Measurements from ENCODE around the gene CHAT.

CHAT gene

DNA sequence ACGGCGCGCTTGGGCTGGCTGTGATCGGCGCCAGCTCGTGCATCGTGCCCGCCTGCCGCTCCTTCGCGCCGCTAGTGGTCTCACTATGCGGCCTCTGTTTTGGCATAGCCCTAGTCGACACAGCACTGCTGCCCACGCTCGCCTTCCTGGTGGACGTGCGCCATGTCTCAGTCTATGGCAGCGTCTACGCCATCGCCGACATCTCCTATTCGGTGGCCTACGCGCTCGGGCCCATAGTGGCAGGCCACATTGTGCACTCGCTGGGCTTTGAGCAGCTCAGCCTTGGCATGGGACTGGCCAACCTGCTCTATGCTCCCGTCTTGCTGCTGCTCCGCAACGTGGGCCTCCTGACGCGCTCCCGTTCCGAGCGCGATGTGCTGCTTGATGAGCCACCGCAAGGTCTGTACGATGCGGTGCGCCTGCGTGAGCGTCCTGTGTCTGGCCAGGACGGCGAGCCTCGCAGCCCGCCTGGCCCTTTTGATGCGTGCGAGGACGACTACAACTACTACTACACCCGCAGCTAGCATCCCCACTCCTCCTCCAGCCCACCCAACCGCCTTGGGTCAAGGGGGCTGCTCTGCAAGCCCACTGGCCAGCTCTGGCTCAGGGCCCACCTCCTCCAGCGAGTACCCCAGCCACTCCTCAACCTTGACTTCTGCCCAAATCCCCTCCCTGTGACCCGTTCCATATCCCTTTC, 1.9 kb upstream of the CHAT start:
- Histone ChIP-seq H3K9me3 (ENCODE audit: control insufficient read depth, low read length) (no peaks in the 10 kb centered on the region), H3K36me3 (ENCODE audit: control insufficient read depth, insufficient read depth, low read length) (no peaks in the 10 kb centered on the region), H3K27me3 (replicated peaks; ENCODE audit: control insufficient read depth, insufficient read depth, low read length, poor library complexity, severe bottlenecking) (peaks cover 14% of the 10 kb centered on the region), H3K4me1 (ENCODE audit: control insufficient read depth, insufficient read depth, low read length, poor library complexity, severe bottlenecking) (no peaks in the 10 kb centered on the region), H3K27ac (ENCODE audit: insufficient read depth, low read length, poor library complexity, severe bottlenecking) (no peak overlapping the region), H3K4me3 (ENCODE audit: insufficient read depth, low read depth, low read length, poor library complexity, severe bottlenecking) (no peak overlapping the region)
- DNase-seq = no peak

DNA sequence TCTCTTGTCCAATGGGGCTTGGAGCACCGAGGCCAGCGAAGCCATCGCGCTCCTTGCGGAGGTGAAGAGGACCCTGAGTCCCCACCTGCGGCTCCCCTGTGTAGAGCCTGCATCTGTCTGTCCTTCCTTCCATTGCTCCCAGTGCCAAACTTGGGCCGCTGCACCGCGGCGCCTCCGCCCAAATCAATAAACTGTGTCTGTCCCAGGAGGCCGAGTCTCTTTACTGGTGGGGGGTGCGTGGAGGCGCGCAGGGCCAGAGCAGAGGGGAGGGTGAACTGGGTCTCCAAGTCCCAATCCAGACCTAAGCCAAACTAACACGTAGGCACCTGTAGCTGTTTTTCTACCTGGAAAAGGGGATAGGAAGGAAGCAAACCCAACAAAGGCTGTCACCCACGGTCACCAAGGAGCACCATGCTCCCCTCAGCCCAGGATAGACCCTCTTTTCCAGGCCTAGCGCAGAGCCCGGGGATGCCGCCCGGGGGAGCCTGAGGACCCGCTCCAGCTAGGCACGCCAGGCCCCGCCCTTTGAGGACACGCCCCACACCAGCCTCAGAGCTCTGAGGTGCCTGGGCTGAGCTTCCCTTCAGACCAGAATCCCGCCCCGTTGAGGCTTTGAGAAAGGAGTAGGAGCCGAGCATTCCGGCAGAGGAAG, 1.2 kb upstream of the CHAT start:
- H3K27me3 ChIP-seq (replicated peaks; ENCODE audit: control insufficient read depth, insufficient read depth, low read length, poor library complexity, severe bottlenecking) = peaks cover 17% of the 10 kb centered on the region

DNA sequence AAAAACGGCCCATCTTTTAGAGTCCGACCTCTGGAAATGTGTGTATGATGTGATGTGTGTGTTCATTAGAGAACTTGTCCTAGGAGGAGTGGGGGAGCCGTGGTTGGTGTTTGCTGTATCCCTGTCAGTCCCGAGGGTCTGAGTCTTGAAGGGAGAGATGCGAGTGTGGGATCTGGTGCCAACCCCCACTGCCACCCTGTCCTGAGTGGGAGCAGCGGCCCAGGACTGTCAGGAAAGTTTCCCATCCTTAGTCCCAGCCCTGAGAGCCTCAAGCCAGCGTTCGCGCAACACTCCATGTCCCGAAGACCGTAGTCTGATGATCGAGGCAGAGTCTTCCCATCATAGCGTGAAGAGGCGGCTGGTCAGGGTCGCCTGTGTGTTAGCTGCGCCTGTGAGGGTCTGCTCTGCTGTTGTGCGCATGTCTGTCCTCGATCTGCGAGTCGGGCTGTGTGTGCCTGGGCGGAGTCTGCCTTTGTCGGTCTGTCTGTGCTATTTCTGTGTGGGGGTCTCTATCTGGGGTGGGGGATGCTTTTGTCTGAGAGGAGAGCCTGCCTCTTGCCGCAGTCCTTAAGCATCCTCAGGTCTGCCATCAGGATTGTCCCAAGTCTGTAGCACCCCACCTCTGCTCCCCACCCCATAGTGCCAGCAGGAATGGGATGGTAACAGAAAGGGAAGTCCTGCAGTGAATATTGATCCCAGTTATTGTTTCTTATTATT, 514 bp upstream of the CHAT start:
- Histone ChIP-seq H3K4me3 (ENCODE audit: insufficient read depth, low read depth, low read length, poor library complexity, severe bottlenecking) (no peak overlapping the region), H3K9me3 (ENCODE audit: control insufficient read depth, low read length) (no peaks in the 10 kb centered on the region), H3K36me3 (ENCODE audit: control insufficient read depth, insufficient read depth, low read length) (no peaks in the 10 kb centered on the region), H3K4me1 (ENCODE audit: control insufficient read depth, insufficient read depth, low read length, poor library complexity, severe bottlenecking) (no peaks in the 10 kb centered on the region), H3K27me3 (replicated peaks; ENCODE audit: control insufficient read depth, insufficient read depth, low read length, poor library complexity, severe bottlenecking) (peaks cover 17% of the 10 kb centered on the region), H3K27ac (ENCODE audit: insufficient read depth, low read length, poor library complexity, severe bottlenecking) (no peak overlapping the region)
- no peak for DNase-seq

More for the DNA sequence above, 1.2 kb upstream of the CHAT start:
- Histone ChIP-seq H3K36me3 (ENCODE audit: control insufficient read depth, insufficient read depth, low read length) (no peaks in the 10 kb centered on the region), H3K4me1 (ENCODE audit: control insufficient read depth, insufficient read depth, low read length, poor library complexity, severe bottlenecking) (no peaks in the 10 kb centered on the region), H3K27ac (ENCODE audit: insufficient read depth, low read length, poor library complexity, severe bottlenecking) (no peak overlapping the region), H3K4me3 (ENCODE audit: insufficient read depth, low read depth, low read length, poor library complexity, severe bottlenecking) (no peak overlapping the region), H3K9me3 (ENCODE audit: control insufficient read depth, low read length) (no peaks in the 10 kb centered on the region)
- no peak for DNase-seq

DNA sequence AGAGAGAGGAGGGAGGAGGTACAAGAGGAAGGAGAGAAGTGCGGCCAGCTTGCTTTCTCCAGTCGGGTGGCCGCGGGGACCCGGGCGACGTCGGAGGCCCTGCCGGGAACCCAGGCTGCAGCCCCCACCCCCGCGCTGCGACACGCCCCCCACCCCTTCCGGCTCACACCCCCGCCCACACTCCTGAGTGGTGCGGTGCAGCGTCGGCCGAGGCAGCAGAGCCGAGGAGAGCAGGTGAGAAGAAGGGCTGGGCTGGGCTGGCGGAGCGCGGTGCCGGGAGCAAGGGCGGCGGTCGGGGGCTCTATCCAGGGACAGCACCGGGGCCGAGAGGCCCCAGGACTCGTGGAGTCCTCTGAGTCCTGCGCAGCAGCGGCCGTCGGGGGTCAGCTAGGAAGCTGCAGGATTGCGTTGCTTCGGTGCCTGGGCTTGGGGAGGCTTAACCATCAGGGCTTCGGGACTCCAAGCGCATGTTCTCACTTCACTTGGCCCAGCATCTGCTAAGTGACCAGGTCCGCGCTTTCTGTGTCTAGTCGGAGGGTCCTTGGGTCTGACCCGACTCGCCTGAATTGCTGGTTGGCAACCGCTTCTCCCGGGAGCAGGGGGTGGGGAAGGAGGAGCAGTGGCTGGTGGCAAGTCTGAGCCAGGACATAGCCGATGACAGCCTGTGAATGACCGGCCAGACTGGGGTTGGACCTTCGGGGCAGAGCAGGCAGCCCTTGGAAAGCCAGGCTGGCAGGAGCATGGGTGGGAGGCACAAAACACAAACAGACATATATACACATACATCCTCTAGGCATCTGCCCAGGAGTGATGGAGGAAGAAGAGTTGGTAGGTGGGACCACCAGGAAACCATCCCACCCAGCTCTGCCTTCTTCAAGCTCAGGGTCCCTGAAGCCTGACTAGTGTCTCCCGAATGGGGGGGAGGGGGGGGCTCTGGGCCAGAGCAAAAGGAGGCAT, 683 bp downstream of the CHAT start:
- Histone ChIP-seq H3K27me3 (replicated peaks; ENCODE audit: control insufficient read depth, insufficient read depth, low read length, poor library complexity, severe bottlenecking) (peaks cover 10% of the 10 kb centered on the region), H3K9me3 (ENCODE audit: control insufficient read depth, low read length) (no peaks in the 10 kb centered on the region), H3K4me3 (ENCODE audit: insufficient read depth, low read depth, low read length, poor library complexity, severe bottlenecking) (no peak overlapping the region)

DNA sequence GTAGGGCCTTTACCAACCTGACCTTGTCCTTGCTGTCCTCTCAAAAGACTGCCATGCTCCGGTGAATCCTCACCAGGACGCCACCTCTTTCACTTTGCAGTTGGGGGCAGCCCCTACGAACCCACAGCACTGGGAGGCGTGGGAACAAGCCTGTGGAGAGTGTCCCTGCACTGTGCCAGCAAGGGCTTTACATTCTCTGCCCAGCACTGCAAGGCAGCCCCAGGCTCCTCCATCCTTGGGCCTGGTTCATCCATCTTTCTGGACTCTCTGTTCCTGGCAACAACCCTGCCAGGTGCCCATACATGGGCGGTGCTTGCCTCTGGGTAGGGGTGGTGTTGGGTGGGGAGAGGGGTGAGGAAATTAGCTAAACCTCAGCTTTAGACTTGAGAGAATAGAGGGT, 1.4 kb downstream of the CHAT start:
- DNase-seq = no peak

More for the DNA sequence above, 683 bp downstream of the CHAT start:
- H3K27ac ChIP-seq (ENCODE audit: insufficient read depth, low read length, poor library complexity, severe bottlenecking) = no peak overlapping the region
- H3K36me3 ChIP-seq (ENCODE audit: control insufficient read depth, insufficient read depth, low read length) = no peaks in the 10 kb centered on the region
- DNase-seq = no peak
- no peaks in the 10 kb centered on the region for H3K4me1 ChIP-seq (ENCODE audit: control insufficient read depth, insufficient read depth, low read length, poor library complexity, severe bottlenecking)

DNA sequence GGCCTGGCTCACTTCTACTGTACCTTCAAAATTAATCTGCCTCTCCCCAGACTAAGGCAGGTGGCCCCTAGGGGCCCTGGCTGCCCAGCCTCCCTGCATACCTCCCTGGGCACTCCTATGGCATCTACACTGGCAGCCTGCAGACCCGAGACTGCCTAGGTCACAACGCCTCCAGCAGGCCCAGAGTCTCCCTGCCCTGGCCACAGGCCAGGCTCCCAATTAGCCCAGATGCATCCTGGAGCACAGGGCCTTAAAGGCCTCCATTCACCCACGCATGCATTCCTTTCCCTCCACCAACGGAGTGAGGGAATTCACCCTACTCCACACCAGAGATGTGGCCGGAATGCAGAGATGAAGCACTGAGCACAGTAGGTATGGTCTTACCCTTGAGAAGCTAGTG, 1.9 kb downstream of the CHAT start:
- H3K36me3 ChIP-seq (ENCODE audit: control insufficient read depth, insufficient read depth, low read length) = no peaks in the 10 kb centered on the region
- no peak overlapping the region for H3K27ac ChIP-seq (ENCODE audit: insufficient read depth, low read length, poor library complexity, severe bottlenecking)
- H3K9me3 ChIP-seq (ENCODE audit: control insufficient read depth, low read length) = no peaks in the 10 kb centered on the region
- no peak for DNase-seq
- H3K4me3 ChIP-seq (ENCODE audit: insufficient read depth, low read depth, low read length, poor library complexity, severe bottlenecking) = no peak overlapping the region
- H3K27me3 ChIP-seq (replicated peaks; ENCODE audit: control insufficient read depth, insufficient read depth, low read length, poor library complexity, severe bottlenecking) = peaks cover 6% of the 10 kb centered on the region
- no peaks in the 10 kb centered on the region for H3K4me1 ChIP-seq (ENCODE audit: control insufficient read depth, insufficient read depth, low read length, poor library complexity, severe bottlenecking)

More for the DNA sequence above, 1.4 kb downstream of the CHAT start:
- H3K27me3 ChIP-seq (replicated peaks; ENCODE audit: control insufficient read depth, insufficient read depth, low read length, poor library complexity, severe bottlenecking) = peaks cover 10% of the 10 kb centered on the region
- no peak overlapping the region for H3K4me3 ChIP-seq (ENCODE audit: insufficient read depth, low read depth, low read length, poor library complexity, severe bottlenecking)
- H3K9me3 ChIP-seq (ENCODE audit: control insufficient read depth, low read length) = no peaks in the 10 kb centered on the region
- no peak overlapping the region for H3K27ac ChIP-seq (ENCODE audit: insufficient read depth, low read length, poor library complexity, severe bottlenecking)
- no peaks in the 10 kb centered on the region for H3K4me1 ChIP-seq (ENCODE audit: control insufficient read depth, insufficient read depth, low read length, poor library complexity, severe bottlenecking)
- H3K36me3 ChIP-seq (ENCODE audit: control insufficient read depth, insufficient read depth, low read length) = no peaks in the 10 kb centered on the region

DNA sequence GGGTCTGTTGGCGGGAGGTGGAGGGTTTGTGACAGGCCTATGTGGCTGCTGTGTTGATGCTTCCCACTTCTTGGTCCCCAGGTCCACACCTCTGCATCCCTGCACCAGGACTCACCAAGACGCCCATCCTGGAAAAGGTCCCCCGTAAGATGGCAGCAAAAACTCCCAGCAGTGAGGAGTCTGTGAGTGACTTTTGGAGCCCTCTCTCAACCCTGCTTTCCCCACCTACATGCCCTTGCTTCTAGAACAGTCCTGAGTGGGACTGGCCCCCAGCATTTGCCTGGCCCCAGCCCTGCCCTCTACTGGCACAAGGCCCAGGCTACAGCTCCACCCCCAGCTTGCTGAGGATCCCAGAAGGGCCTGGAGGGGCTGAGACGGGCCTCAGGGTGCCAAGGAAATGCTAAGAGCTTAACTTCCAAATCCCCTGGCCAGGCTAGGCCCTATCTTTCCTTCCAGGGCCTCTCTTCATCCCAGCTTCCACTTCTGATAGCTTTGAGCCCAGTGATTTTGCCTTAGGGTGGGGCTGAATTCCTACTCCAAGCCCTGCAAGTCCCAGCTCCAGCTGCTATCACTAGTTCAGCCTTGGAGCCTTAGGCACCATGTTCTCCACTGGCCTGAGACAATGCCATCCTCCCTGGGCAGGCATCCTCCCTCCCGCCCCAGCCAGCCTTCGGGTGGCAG, 2.7 kb downstream of the CHAT start:
- Histone ChIP-seq H3K36me3 (ENCODE audit: control insufficient read depth, insufficient read depth, low read length) (no peaks in the 10 kb centered on the region), H3K27ac (ENCODE audit: insufficient read depth, low read length, poor library complexity, severe bottlenecking) (no peak overlapping the region), H3K4me3 (ENCODE audit: insufficient read depth, low read depth, low read length, poor library complexity, severe bottlenecking) (no peak overlapping the region), H3K27me3 (replicated peaks; ENCODE audit: control insufficient read depth, insufficient read depth, low read length, poor library complexity, severe bottlenecking) (peaks cover 6% of the 10 kb centered on the region), H3K4me1 (ENCODE audit: control insufficient read depth, insufficient read depth, low read length, poor library complexity, severe bottlenecking) (no peaks in the 10 kb centered on the region), H3K9me3 (ENCODE audit: control insufficient read depth, low read length) (no peaks in the 10 kb centered on the region)
- DNase-seq = no peak

DNA sequence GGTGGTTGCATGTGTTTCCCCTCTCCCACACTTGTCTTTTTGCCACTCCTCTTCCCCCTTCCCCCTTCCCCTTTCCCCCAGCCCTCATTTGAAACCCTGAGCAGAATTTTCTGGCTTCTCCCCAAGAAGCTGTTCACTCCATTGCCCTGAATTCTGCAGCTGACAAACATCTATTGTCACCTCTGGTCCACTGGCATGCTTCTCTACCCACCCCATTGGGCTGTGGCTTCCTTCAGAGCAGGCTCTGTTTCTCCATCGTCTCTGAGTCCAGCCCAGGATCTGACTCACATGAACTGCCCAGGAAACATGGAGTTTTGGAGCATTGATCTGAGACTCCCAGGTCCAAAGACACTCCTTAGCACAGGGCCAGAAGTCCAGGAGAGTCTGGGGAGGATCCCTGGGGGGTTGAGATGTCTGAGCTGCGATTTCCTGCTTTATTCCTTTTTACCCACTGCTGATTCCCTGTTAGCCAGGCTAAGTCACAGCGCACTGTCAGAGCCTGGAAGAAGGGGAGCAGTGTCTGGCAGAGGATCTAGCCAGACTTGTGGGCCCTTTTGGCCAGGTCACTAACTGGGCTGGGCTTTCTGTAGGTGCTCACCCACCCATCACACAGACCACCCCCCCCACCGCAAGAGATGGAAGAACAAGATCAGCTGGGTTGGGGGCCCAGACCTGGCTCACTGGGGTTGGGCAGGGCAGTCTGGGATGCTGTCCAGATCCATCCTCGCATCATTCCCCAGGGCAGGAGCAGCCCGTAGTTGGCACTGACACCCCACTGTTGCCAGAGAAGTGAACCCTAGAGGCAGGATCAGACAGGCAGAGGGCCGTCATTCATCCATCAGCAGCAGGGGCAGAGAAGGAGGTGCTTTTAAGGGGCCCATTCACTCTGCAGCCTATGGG, 3.5 kb downstream of the CHAT start:
- DNase-seq = no peak
- Histone ChIP-seq H3K27me3 (replicated peaks; ENCODE audit: control insufficient read depth, insufficient read depth, low read length, poor library complexity, severe bottlenecking) (peaks cover 6% of the 10 kb centered on the region), H3K4me1 (ENCODE audit: control insufficient read depth, insufficient read depth, low read length, poor library complexity, severe bottlenecking) (no peaks in the 10 kb centered on the region), H3K4me3 (ENCODE audit: insufficient read depth, low read depth, low read length, poor library complexity, severe bottlenecking) (no peak overlapping the region), H3K9me3 (ENCODE audit: control insufficient read depth, low read length) (no peaks in the 10 kb centered on the region), H3K27ac (ENCODE audit: insufficient read depth, low read length, poor library complexity, severe bottlenecking) (no peak overlapping the region), H3K36me3 (ENCODE audit: control insufficient read depth, insufficient read depth, low read length) (no peaks in the 10 kb centered on the region)
